HG03139 (cell line): ENCODE data around the gene PC.

Experiments used
- ATAC-seq: cut with Tn5 transposase; IDR thresholded peaks from one replicate; pipeline ENCODE4 v1.9.1; 2021; ENCODE audit not compliant: unreplicated experiment

The PC gene

DNA sequence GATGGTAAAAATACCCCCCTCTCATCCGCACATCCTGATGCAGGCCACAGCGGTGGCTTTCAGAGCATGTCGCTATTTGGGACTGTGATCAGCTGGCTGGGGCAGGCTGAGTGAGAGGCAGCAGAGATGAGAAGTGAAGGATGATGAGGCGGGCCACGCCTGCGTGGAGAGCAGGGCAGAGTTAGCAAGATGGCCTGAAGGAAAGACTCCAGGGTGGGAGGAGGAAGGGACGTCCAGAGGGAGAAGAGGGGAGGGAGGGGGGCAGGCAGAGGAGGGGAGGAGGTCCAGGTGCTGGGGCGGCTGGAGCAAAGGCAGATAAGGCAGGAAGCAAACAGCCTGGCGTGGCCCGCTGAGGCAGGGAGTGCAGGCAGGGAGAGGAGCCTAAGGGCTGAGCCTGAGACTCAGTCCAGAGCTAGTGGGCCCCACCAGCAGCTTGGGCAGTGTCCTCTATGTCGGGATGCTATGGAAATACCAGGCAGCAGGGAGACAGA, 72.2 kb downstream of the PC start:
- ATAC-seq, result no peak

DNA sequence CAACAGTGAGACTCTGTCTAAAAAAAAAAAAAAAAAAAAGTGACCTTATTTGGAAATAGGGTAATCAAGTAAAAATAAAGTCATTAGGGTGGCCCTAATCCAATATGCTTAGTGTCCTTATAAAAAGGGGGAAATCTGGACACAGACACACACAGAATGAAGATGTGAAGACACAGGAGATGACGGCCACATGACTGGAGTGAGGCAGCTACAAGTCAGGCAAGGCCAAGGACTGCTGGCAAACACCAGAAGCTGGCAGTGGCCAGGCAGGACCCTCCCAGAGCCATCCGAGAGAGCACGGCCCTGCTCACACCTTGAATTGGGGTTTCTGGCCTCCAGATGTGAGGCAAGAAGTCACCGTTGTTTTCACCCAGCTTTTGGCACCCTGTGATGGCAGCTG, 72.7 kb downstream of the PC start:
- ATAC-seq, result no peak

DNA sequence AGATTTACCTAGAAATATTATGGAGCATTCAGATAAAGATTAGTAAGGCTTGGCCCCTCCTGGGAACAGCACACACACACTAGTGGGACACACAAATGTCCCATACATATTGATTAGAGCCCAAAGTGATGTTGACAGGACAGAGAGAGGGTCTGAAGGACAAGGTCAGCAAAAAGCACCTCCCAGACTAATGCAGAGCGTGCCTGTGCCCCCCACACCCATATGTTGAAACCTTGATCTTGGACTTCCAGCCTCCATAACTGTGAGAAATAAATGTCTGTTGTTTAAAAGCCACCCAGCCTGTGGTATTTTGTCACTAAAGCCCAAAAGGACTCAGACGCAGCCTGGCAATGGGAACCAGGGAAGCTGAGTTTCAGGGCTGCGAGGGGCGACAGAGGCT, 73.7 kb downstream of the PC start:
- ATAC-seq, result no peak

DNA sequence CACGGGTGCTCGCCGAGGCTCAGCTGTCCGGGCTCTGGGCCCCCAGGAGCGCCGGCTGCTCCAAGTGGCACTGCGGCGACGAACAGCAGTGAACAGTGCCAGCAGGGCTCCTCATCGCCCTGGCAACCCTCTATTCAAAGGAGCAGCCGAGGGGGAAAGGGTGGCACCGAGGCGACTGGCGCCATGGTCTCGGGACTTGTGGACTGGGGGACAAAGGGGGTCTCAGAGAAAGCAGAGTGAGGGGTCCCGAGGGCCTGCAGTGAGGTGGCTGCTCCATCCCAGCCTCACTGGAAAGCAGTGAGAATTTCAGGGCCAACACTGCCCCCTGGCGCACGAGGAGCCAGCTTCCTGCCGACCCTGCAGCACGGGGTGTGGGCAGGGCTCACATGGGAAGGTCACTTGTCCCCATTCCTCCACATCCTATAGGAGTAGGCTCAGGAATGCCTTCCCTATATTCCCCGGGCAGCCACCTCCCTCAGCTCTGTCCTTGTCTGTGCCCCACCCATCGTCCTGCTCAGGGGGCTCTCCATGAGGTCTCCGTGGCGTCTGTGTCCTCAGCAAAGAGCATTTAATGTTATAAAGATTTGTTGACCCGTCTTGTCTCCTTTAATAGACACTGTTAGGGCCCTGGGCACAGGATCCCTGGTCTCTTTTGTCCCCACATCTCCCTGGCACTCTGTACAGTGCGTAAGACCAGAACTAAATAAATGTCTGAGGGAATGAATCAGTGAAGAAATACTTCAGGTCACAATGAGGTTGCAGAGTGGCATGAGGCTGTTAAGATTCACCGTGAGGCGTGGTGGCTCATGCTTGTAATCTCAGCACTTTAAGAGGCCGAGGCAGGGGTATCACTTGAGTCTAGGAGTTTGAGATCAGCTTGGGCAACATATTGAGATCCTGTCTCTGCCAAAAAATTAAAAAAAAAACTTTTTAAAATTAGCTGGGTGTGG, 74.9 kb downstream of the PC start:
- no peak for ATAC-seq

DNA sequence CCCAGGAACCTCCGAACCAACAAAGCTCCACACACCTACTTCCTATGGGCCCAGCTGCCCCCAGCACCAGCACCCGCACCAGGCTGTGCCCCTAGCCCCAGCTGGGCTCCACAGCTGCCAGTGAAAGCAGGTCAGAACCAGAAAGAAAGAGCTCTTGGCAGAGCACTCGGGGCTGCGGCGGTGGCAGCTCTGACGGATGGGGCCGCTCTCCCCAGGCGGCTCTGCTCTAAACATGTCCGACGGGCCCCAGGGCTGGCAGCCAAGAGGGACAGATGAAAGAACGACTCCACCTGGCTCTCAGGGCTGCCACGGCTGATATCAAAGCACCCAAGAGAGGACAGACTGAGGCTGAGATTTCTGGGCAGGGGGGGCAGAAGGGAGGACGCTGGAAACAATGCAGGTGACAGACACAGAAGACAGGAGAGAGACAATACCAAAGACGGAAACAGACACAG, 75.6 kb downstream of the PC start:
- no peak for ATAC-seq

DNA sequence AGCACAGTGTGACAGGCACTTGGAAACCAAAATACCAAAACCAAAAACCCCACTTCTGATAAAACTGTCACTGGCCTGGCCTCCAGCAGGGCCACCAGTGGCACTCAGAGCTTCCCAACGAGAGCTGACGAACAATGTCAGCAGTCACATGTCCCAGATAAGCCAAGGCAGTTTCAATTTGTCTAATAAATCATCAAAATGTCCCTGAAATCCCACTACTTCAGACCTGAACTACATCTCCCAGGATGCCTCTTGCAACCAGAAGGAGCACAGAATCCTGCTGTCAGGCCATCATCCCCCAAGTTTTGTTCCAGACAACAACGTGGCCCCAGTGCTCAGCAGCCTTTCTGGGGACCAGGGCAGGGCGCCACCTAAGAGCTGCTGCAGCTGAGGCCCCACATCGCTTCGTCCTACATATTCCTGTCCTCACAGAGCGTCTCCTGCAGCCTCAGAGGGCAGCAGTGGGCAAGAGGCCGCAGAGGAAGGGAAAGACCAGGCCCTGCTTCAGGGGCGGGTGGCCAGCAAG, 76.2 kb downstream of the PC start:
- ATAC-seq, result no peak

DNA sequence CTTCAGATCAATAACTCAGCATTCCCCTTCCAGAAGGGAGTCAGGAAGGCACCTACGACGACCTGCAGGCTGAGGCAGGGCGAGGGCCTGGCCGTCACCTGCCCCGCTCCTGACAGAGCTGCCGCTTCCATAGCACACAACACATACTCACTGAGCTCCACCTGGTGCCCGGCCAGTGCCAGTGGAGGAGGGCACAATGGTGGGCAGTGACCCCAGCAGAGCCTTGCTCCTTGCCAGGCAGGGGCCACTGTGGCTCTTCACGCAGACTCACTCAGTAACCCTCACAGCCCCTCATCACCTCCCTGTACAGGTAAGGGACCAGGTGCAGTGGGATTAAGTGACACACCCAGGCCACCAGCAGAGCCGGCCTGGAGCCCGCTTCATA, 76.7 kb downstream of the PC start:
- no peak for ATAC-seq

DNA sequence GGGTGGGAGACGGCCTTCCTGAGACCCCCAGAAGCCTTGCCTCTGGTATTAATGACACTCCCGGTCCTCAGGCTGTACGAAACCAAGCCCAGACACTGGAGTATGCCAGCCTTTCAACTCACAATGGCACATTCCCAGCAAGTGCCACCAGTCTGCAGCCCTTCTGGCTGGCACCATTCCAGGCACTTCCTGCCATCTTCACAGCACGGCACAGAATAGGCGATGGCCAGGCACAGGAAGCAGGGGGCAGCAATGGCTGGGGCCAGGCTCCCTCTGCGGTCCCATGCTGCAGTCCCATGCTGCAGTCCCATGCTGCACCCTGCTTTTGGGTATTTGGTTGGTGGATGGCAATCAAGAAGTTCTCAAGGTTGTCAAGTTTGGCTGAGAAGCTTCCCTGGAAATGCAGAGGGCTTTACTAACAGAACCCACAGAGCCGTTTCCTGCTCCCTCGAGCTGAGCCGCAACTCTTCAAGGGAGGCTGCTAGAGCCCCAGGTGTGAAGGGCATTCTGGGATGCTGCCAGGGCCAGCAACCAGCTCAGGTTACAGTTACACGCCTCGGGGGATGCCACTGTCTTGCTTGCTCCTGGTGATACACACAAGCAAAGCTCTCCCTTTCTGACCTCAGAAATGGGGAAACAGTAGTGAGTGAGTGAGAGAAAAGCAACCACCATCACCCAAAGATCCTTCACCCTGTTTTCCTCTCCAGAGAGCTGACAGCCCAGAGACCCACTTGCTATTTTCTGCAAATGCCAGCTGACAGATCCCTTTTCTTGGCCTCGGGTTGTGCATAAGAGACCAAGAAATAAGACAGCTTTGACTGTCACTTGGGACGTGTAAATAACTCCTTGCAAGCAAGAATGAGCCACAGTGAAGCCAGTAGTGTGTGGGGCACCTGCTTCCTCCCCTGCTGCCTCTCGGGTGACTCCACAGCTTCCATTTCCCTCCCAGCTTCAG, 77.4 kb downstream of the PC start:
- ATAC-seq, result no peak

DNA sequence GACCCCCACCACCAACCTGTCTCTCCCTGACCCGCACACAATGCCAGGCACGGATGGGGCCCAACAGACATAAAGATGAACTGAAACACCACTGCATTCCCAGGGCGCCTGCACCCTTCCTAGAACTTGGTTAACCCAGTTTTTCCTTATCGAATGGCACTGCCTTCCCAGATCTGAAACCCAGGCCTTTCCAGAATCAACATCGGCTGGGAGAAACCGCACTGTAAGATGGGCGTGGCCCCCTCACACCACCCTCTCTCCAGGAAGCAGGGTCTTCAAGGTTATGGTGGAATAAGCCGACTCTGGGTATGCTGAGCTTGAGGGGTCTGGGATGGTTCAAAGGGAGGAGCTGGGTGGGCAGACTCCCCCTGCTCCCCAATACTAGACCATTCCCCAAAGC, 78.2 kb downstream of the PC start:
- no peak for ATAC-seq

DNA sequence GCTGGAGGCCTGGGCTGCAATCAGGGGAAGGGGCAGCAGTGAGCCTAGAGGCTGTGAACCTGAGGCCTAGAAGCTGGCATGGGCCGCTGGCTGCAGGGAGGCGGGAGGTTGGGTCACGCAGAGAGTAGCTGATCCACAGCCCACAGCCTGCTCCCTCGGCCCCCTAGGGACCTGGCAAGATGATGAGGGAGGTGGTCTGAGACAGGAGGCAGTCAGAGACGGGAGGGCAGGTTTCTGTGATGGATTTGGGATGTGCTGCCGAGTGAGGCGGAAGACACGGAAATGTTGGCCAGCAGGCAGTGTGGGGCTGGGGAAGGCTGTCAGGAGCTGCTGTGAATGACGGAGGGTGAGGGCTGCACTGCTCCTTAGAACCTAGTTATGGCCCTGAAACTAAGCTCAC, 78.6 kb downstream of the PC start:
- no peak for ATAC-seq

DNA sequence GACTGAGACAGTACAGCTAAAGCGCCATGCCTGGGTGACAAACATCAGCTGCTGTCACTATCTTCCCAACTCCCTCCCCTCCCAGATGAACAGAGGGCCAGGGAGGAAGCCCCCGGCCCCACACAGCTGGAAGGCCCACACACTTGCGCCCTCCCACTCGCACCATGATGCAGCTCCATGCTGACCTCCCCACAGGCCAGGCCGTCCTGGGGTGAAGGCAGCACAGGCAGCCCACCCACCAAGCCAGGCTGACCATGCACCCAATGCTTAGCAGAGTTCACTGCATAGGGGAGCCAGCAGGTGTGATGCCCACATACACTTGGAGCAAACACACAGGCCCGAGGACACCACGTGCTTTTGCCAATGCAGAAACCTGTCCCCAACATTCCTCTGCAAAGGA, 79.2 kb downstream of the PC start:
- no peak for ATAC-seq

DNA sequence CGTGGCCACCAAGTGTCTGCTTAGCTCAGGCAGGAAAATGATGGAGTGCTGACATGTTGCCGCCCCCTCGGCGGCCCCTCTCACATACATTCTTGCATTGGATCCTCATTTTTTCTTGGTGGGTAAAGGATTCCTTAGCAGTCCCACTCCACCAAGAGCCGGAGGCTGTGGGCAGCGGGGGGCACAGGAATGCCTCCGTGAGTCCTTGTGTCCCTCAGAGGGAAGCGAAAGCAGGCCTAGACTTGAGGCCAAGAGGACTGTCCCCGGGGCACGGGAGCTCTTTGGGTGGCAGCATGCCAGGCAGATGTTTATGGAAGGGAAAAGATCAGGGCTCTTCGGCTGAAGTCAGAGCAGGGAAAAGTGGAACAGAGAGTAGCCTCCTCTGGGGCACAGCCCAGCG, 79.7 kb downstream of the PC start:
- no peak for ATAC-seq

DNA sequence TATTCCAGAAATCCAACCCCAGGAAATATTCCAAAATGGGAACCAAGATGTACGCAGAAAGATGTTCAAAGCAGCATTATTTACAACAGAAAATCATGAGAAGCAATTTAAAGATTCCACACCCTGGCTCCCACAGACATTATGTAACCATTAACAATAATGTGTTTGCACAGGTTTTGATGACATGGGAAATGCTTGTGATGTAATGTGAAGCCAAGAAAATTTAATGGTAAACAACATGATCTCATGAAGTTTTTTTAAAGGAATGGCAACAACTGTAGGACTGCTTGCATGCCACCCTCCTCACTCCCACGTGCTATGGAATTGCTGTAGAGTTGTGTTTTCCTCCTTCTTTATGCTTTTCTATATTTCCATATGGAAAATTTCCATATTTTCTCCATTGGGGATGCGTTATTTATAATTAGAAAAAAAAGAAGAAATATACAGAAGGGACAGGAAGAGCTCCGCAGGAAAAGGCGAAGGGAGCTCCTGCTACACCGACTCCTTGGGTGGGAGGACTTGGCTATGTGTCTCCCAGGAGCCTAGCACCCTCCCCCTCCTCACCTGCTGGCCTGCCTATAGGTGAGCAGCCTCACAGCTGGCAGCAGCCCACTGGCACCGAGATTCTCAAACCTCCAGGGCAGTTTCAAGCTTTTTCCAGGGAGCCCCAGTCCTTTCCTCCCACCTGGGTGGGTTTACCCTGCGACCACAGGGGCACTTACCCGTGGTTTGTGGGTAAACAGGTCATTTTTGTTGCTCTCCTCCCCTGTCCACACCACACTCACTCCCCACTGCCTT, 80.4 kb downstream of the PC start:
- no peak for ATAC-seq

DNA sequence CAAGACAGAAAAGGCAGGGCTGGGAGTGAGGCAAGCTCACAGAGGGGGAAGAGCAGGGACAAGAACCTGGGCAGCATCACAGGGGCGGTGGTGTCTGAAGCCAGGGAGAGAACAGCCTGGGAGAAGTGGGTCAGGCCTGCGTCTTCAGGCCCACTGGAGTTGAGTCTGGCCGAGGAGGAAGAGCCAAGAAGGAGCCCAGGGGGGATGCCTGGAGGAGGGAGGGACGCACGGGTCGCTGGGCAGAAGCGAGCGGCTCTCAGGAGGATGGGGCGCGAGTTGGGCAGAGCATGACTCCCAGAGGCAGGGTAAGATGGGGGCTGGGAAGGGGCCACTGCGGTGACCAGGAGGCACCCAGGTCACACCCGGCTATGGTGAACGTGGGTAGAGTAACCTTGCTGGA, 82.8 kb downstream of the PC start:
- no peak for ATAC-seq

DNA sequence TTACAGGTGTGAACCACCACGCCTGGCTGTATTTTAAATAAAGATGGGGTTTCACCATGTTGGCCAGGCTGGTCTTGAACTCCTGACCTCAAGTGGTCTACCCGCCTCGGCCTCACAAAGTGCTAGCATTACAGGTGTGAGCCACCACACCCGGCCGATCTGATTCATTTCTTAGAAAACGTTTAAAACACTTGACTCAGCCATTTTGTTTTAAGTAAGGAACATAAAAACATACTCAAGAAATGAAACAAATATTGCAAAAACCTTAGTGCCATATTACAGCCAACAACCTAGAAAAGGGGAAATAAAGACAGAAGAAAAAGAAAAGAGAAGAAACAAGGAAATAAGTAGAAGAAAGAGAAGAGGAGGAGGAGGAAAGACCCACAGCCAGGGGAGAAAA, 84.0 kb downstream of the PC start:
- no peak for ATAC-seq

DNA sequence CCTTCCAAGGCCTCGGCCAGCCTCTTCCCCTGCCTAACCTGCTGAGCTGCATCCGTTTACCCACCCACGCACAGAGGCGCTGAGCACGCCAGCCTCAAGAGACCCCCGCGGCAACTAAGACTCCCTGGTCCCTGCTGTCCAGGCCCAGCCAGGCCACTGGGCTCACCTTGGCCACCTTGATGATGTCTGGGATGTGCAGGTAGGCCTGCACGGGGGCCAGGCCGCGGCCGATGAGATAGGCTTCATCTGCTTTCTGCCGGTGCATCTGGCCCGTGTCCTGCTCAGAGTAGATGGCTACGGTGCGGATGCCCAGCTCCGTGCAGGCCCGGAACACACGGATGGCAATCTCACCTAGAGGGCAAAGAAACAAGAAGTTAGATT, 86.7 kb downstream of the PC start:
- ATAC-seq, result no peak

DNA sequence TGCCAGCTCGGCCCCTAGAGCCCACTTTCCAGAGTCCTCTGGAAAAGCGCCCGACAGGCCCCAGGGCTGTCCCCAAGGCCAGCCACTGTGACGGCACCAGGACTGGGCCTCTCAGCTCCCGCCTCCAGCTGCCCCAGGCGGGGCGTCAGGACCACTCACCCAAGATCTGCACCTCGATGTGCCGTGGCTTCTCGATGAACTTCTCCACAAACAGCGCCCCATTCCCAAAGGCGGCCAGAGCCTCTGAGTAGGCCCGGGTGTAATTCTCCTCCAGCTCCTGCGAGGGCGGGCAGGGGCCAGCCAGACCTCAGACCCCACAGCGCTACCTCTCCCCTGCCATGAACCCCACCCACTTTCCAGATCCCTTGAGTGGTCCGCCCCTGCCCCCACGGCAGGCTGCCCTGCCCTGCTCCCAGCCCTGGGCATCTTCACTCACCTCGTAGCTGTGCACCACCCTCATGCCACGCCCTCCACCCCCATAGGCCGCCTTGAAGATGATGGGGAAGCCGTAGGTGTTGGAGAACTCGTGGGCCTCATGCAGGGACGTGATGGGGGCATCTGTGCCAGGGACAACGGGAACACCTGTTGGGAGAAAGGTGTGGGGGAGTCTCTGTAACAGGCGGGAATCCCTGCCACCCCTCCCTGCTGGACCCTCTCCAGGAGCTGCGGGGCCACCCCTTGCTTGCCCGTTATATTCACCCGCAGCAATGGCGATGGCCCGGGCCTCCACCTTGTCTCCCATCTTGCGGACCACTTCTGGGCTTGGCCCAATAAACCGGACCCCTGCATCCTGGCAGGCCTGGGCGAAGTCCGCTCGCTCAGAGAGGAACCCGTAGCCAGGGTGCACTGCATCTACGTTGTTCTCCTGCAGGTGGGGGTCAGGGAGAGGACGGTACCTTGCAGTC, 87.3 kb downstream of the PC start:
- ATAC-seq, result no peak

DNA sequence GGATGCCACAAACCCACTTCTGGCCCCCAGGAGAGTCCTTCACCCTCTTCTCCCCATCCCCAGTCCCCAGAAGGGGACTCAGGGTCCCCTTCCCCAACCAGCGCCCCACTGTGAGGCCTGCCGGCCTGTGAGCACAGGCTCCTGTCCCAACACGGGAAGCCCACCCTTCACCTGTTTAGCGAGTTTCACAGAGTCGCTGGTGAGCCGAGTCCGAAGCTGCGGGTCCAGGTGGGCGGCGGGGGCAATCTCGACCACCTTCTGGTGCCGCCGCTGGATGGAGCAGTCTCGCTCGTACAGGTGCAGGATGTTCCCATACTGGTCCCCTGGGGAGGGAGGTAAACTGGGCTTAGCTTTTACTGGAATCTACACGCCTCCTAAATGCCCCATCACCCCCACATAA, 88.1 kb downstream of the PC start:
- no peak for ATAC-seq

DNA sequence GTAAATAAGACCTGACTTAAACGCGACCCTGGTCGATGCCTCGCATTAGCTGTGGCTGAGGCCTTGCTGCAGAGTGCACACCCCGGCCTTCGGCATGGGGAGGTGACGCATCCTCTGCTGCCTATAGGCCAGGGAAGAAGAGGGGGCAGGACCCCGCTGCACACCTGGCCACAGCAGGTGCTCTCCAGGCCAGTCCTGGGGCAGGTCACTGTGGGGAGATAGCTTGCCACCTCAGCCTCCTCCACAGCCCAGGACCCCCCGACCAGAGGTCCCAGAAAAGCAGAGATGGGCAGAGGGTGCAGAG, 88.7 kb downstream of the PC start:
- ATAC-seq, result no peak
